Ishikawa (cell line): Measurements from ENCODE around the gene CFAP45.

Source experiments
- CEBPB ChIP-seq: IDR thresholded peaks from 2 replicates; pipeline ENCODE4 v1.6.1; 2012
- CREB1 ChIP-seq: IDR thresholded peaks from 2 replicates; pipeline ENCODE4 v1.6.1; 2012; ENCODE audit warnings: low read depth
- EGR1 ChIP-seq: IDR thresholded peaks from 2 replicates; pipeline ENCODE4 v1.6.1; 2012
- EP300 ChIP-seq: IDR thresholded peaks from 2 replicates; pipeline ENCODE4 v1.6.1; 2012; ENCODE audit warnings: borderline replicate concordance
- FOXM1 ChIP-seq: IDR thresholded peaks from 2 replicates; pipeline ENCODE4 v1.6.1; 2012; ENCODE audit warnings: low read depth, borderline replicate concordance
- MAX ChIP-seq: IDR thresholded peaks from 2 replicates; pipeline ENCODE4 v1.6.1; 2012
- NFIC ChIP-seq: IDR thresholded peaks from 2 replicates; pipeline ENCODE4 v1.6.1; 2012
- RAD21 ChIP-seq: IDR thresholded peaks from 2 replicates; pipeline ENCODE4 v1.6.1; 2012; ENCODE audit warnings: low read depth
- REST ChIP-seq: IDR thresholded peaks from 2 replicates; pipeline ENCODE4 v1.6.1; 2012; ENCODE audit warnings: low read depth, mild to moderate bottlenecking
- TAF1 ChIP-seq: IDR thresholded peaks from 2 replicates; pipeline ENCODE4 v1.6.1; 2012; ENCODE audit warnings: low read depth, mild to moderate bottlenecking
- TCF12 ChIP-seq: IDR thresholded peaks from 2 replicates; pipeline ENCODE4 v1.6.1; 2012; ENCODE audit warnings: low read depth
- TEAD4 ChIP-seq: IDR thresholded peaks from 2 replicates; pipeline ENCODE4 v1.6.1; 2012
- USF1 ChIP-seq: IDR thresholded peaks from 2 replicates; pipeline ENCODE4 v1.6.1; 2012
- YY1 ChIP-seq: IDR thresholded peaks from 2 replicates; pipeline ENCODE4 v1.6.1; 2012; ENCODE audit warnings: low read depth
- ZBTB7A ChIP-seq: IDR thresholded peaks from 2 replicates; pipeline ENCODE4 v1.6.1; 2012; ENCODE audit warnings: low read depth

Gene CFAP45

DNA sequence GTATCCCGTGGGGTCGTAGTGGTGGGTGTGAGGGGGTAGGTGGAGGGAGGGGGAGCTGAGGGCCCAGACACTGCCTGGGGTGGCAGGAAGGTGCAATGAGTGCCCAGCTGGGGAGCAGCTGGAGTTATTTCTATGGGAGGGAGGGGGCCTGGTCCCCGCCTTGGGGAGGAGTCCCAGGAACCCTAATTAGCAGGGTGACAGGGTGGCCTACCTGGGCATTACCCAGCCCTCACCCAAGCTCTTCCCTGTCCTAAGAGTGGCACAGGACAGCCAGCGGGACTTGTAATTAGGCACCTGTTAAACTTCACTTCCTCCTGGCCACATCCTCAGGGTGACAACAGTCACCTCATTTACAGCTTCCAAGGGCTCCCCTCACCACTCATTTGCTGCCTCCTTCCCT, 37.4 kb downstream of the CFAP45 start, which contains the start of gene VSIG8:
Gene VSIG8, minus strand, starts transcription at position 101 of the 400 bp plus-strand sequence. CDS start 136 bp downstream, outside the sequence.
- no peak for TF ChIP-seq FOXM1
- TF ChIP-seq USF1 = no peak
- TF ChIP-seq MAX = no peak
- no peak for TF ChIP-seq TEAD4
- TF ChIP-seq YY1 = no peak
- TF ChIP-seq EP300 = no peak

- TF ChIP-seq ZBTB7A (no peak), REST (no peak), CREB1 (no peak), EP300 (no peak), EGR1 (no peak), FOXM1 (no peak), MAX (no peak), NFIC (no peak)
These were observed 37.9 kb downstream of the CFAP45 start for GRCh38 chr1:159862031-159862430.

DNA sequence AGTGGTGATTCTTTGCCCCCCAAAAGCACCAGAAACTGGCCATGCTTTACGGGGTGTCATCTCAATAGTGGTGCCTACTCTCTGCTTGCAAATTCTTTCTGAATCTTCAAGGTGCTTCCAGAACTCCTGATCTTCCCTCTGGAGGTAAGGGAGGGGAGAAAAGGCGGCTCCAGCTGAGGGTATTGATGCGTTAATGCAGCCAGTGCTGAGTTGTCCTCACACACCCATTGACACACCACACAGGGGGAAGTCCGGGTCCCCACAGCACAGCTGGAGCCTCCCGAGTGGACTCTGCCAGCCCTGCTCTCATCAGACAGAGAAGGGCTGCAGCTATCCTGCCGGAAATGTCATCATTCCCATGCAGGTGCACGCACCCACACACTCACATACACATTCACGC, 38.7 kb downstream of the CFAP45 start:
- TF ChIP-seq CEBPB (no peak), USF1 (no peak), RAD21 (no peak), MAX (no peak)

DNA sequence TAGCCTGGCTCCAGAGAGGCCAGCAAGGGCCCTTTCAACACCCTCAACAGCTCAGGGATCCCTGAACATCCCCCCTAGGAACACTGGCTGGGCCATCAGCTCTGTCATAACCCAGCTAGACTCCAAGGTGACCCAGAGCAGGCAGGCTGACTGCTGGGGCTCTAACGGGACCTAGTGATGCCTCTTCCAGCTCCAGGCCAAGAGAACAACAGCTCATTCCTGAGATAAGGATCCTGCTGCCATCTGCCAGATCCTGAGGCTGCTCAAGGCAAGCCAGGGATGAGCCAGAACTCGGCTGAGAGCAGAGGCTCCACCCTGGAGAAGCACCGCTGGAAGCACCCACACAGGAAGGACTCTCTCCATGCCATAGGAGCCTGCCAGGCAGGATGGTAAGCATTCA, 39.5 kb downstream of the CFAP45 start:
- no peak for TF ChIP-seq EP300
- no peak for TF ChIP-seq ZBTB7A
- TF ChIP-seq NFIC = no peak
- TF ChIP-seq REST = no peak
- no peak for TF ChIP-seq CEBPB
- no peak for TF ChIP-seq TEAD4
- TF ChIP-seq TCF12 = no peak
- TF ChIP-seq EGR1 = no peak
- no peak for TF ChIP-seq MAX

DNA sequence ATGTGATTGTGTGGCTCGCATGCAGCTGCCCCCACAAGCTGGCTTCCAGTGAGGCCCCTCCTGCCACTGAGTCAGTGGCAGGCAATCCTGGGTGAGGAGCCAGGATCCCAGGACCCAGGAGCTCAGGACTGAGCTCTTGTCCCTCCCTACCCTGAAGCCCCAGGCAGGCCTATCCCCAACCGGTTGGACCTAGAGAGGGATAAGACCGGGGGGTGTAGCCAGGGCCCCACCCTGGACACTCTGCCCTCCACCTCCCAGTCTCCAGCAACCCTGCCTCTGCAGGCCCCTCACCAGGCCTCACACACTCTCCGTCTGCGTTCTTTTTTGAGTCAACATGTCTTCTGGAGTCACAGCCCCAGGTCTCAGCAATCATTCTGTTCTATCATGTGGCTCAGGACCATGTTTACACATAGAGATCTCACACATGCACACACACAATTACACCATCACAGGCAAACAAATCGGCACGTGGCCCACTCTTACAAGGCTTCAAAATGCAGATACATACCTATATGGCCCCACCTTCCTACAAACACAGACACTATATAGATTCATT, 40.1 kb downstream of the CFAP45 start:
- no peak for TF ChIP-seq TCF12
- TF ChIP-seq TEAD4 = no peak
- no peak for TF ChIP-seq EP300
- TF ChIP-seq TAF1 = no peak
- no peak for TF ChIP-seq ZBTB7A
- no peak for TF ChIP-seq FOXM1
- TF ChIP-seq NFIC = no peak
- no peak for TF ChIP-seq EGR1
- no peak for TF ChIP-seq MAX
- no peak for TF ChIP-seq YY1
- TF ChIP-seq USF1 = no peak
- TF ChIP-seq CREB1 = no peak
- no peak for TF ChIP-seq REST
- TF ChIP-seq CEBPB = no peak
- no peak for TF ChIP-seq RAD21
